T-helper 2 cell treated with Interferon-gamma antibody and Interleukin-4, amounts not matched to agents 100 ng/mL and 5 ng/mL, for 36 hours (primary cell): Measurements from ENCODE around the gene HOXA4. TPM values are rescaled to one million over a fixed set of nuclear protein-coding genes. Genes with fewer than 3 reads are reported as not detected.

Experiments
- intact Hi-C: fragments of 100-400 bp; cut with micrococcal nuclease; formaldehyde crosslinking; loops from one replicate; pipeline ENCODE4 v1.15.1; 2023
- total RNA-seq: library from RNA; stranded (reverse); gene quantifications from 2 replicates; pipeline ENCODE4 v1.2.3, GENCODE V29; 2022

The HOXA4 gene
- total RNA-seq, 1 donor from 2014 or later, result 0.16 TPM

GRCh38 chr7:27123007-27123476, 7.5 kb downstream of the HOXA4 start:
- intact Hi-C loops, result no loop called here

GRCh38 chr7:27122077-27122910, 8.3 kb downstream of the HOXA4 start:
- intact Hi-C loops, result no loop called here

GRCh38 chr7:27121684-27122076, 8.9 kb downstream of the HOXA4 start:
- intact Hi-C loops, result no loop called here

- intact Hi-C loops, result no loop called here
Measured at GRCh38 chr7:27119412-27119911, 11.1 kb downstream of the HOXA4 start.

- intact Hi-C loops, result no loop called here
Measured at GRCh38 chr7:27118580-27118979, 12.0 kb downstream of the HOXA4 start.

- intact Hi-C loops, result no loop called here
Measured at GRCh38 chr7:27117887-27118491, 12.6 kb downstream of the HOXA4 start.

GRCh38 chr7:27116962-27117886, 13.3 kb downstream of the HOXA4 start:
- intact Hi-C loops, result no loop called here

- intact Hi-C loops, result no loop called here
Measured at GRCh38 chr7:27116031-27116961, 14.3 kb downstream of the HOXA4 start.

- intact Hi-C loops, result no loop called here
Measured at GRCh38 chr7:27115221-27116026, 15.1 kb downstream of the HOXA4 start.

GRCh38 chr7:27114881-27115220, 15.7 kb downstream of the HOXA4 start:
- intact Hi-C loops, result no loop called here

- intact Hi-C loops, result no loop called here
Measured at GRCh38 chr7:27113991-27114769, 16.4 kb downstream of the HOXA4 start.

- intact Hi-C loops, result no loop called here
Measured at GRCh38 chr7:27112955-27113949, 17.3 kb downstream of the HOXA4 start.

GRCh38 chr7:27112361-27112760, 18.2 kb downstream of the HOXA4 start:
- intact Hi-C loops, result no loop called here

GRCh38 chr7:27111751-27112277, 18.7 kb downstream of the HOXA4 start:
- intact Hi-C loops, result no loop called here

- intact Hi-C loops, result no loop called here
Measured at GRCh38 chr7:27111042-27111750, 19.4 kb downstream of the HOXA4 start.

- intact Hi-C loops, result no loop called here
Measured at GRCh38 chr7:27110186-27111031, 20.1 kb downstream of the HOXA4 start.
